ENCODE results near the gene WDR6.
A peak's percentile ranks its signal among the peaks of the same experiment; 100 is the strongest.

The WDR6 gene

DNA sequence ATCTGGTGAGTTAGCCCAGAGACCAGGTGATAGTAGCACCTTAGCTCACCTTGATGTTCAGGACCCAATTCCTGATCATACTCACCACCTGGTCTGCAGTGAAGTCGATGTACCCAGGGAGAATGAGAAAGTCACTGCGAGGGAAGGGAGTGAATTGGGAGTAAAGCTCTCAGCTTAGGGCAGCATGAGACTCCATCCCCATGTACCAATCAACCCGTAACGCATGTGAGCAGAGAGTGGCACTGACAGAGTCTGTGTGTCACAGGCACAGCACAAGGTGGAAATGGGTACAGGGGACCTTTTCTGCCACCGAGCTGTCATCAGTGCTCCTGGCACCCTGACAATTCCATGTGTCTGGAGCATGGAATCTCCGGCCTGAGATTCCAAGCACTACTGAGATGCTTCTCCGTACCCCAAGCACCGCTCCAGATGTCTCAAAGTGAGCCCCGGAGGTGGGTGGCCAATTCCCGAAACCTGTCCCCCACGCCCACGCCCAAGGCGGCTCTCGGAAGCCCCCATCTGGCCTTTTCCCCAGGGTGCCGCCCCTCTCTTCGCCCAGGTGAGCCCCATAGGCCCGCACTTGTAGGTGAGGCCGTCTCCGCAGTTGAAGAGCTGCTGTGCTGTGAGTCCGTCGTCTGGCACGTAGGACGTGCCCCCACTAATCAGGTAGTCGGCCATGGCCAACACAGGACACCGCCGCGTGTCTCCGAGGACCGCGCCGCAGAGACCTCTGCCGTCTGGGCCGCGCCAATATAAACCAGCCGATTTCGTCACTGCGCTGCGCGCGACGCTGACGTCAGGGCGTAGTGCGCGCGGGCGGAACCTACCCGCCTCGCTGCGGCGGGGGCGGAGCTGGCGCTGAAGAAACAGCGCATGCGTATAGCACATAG lies 21.7 kb downstream of the WDR6 start, which contains the start of gene IMPDH2:
IMPDH2 (minus strand) TSS at position 726 of the 890 bp plus-strand sequence; CDS start at position 678, 48 bp downstream.
- peak; percentile 87 to 92 (median 89) for DNase-seq (ENCODE audit: low read depth in 3 of 3)

DNA sequence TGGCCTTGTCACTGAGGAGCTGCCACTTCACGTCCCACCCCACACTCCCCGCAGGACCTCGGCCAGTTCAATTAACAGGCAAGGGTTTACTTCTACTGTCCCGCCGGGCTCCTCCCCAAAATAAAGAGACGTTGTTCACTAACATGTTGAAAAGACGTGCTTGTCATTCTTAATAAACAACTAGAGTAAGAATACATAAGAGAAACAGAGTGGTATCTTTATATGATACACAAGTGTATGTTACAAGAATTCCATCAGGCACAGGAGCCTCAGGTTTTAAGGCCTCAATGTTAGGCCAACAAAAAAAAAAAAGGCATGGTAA lies 22.3 kb downstream of the WDR6 start:
- no peak for DNase-seq (ENCODE audit: low read depth in 3 of 3)

DNA sequence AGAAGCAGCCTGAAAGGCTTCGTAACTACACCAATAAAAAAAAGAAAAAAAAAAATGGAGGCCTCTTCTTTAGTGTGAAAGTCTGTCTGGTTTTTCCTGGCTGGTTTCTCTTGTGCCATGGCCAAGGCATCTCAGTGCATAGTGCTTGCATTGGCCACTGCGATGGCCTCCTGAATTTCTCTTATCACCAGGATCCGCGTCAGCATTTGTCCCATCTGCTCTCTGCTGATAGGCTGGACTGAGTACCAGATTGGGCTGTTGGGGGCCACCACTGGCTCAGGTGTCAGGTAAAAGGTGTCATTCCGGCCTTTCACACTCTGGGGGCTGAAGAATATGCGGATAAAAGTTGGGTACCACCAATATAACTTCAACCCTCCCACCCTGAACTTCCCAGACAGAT lies 23.1 kb downstream of the WDR6 start:
- no peak for DNase-seq (ENCODE audit: low read depth in 3 of 3)

DNA sequence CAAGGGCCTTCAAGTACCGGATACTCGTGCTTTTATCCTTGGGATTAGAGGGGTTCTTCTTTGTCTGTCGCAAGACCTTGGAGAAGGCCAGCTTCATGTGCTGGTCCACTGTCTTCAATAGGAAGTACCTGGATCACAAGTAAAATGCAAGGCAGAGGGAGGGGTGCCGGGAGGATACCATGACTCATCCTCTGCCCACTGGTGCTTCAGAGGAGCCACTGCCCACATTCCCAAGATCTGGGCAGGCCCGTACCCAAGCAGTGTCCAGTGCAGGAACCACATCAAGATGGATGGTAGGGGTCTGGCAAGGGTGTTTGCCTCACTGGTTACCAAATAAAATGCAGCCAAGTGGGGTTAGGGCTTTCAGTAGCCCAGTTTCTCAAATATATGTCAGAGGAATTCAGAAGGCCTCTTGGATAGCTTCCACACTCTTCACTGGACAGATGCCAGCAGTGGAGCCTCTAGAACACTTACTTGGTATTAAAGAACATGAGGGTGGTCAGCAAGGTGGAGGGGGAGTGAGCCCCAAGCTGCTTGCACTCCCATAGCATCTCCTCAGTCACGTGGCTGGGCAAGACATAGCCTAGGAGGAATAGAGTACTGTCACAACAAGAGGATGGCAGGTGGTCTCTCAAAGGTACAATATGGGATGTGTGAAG lies 25.6 kb downstream of the WDR6 start:
- DNase-seq (ENCODE audit: low read depth in 3 of 3) = no peak

DNA sequence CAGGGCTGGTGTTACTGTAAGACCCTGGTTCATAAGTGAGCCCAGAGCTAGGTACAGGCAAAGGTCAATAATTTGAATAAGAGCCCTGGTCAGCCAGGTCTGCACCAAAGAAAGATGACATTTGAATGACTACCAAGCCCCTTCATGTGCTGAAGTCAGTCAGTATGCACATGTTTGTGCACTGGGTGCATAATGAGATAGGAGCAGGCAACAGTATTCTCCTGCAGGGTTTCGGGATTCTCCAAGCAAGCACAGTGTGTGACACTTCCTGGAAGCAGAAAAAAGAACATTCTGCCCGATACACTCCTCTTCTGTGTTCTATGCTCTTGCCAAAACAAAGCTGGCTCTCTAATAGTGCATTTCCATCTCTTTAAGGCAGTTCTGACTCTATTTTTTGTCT lies 27.5 kb downstream of the WDR6 start:
- no peak for DNase-seq (ENCODE audit: low read depth in 3 of 3)

DNA sequence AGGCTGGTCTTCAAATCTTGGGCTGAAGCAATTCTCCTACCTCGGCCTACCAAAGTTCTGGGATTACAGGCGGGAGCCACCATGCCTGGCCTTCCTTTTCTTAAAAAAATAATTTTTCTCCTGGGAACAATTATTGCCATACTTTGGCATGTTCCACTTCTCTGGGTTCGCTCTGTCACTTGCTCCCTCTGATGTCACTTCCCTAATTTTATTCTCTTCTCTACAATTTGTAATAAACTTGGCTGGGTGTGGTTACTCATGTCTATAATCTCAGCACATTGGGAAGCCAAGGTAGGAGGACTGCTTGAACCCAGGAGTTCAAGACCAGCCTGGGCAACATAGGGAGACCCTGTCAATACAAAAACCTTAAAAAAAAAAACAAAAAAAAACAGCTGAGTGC lies 28.1 kb downstream of the WDR6 start:
- no peak for DNase-seq (ENCODE audit: low read depth in 3 of 3)

DNA sequence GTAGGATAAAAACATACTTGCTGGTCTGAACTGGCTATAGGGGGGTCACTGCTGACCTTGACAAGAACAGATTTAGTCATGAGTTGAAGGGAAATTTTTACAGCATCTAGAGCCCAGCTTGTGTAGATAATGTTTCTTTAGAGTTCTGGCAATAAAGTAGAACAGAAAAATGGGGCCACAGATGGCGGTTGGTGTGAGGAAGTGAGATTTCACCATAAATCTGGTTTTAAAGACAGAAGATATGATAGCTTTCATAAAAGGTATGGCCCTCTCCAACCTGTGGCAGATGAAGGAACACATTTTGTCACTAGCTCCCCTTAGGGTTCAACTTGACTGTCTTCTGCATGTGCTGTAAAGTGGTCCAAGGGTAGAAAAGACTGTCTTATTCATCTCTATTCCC lies 46.4 kb downstream of the WDR6 start:
- DNase-seq (ENCODE audit: low read depth in 3 of 3) = no peak

DNA sequence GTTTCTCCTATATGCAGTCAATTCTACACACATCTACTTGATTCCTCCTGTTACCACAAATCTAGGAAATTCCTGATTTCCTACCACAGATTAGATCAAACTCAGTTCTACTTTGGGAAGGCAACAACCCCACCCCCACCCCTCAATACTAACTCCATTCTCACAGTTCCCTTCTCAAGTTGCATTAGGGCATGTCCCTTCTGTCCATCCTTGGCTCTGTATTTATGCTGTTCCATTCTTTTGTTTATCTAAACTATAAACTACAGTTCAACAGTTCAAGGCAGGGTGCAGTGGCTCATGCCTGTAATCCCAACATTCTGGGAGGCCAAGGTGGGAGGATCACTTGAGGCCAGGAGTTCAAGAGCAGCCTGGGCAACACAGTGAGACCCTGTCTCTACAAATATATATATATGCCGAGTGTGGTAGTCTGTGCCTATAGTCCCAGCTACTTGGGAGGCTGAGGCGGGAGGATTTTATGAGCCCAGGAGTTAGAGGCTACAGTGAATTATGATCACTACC lies 47.2 kb downstream of the WDR6 start:
- DNase-seq (ENCODE audit: low read depth in 3 of 3) = no peak

DNA sequence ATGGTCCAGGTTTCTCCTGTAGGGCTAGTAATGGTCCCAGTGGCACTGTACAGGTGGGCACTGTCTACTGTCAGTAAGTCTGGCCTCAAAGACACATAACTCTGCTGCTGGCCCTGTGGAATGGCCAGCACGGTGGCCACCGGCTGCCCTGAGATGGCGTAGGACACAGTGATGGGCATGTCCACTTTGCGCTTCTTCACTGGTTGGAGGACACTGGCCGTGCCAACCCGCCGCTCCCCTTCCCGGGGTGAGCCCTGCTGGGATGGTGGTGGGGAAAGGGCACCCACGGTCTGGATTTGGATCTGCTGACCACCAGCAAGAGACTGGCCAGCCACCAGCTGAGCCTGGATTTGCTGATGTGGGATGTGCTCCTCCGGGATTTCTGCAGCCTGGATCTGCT lies 50.1 kb downstream of the WDR6 start:
- no peak for DNase-seq (ENCODE audit: low read depth in 3 of 3)

DNA sequence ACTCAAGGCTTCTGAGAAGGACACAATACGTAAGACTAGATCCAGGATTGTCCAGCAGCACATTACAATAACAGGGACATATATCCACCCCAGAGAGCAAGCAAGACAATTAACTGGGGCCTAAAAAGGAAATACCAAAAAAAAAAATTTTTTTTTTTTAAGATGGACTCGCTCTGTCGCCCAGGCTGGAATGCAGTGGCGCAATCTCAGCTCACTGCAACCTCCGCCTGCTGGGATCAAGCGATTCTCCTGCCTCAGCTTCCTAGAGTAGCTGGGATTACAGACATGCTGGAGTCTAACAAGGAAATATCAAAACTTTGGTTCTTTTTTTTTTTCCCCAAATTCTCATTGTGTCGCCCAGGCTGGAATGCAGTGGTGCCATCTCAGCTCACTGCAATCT lies 50.8 kb downstream of the WDR6 start:
- DNase-seq (ENCODE audit: low read depth in 3 of 3) = no peak
